NCI-H1417 treated with DMSO at 0.1 percent for 48 hours (cell line): ENCODE data around the gene ZNF106.

Experiments used
- DNase-seq: peaks from one replicate; lab custom pipeline; 2025; lab: John Stamatoyannopoulos, UW

The ZNF106 gene

GRCh38 chr15:42474827-42475226, 16.1 kb downstream of the ZNF106 start:
- no peak for DNase-seq

- DNase-seq: no peak
Measured at GRCh38 chr15:42471002-42471401, 19.9 kb downstream of the ZNF106 start.

DNA sequence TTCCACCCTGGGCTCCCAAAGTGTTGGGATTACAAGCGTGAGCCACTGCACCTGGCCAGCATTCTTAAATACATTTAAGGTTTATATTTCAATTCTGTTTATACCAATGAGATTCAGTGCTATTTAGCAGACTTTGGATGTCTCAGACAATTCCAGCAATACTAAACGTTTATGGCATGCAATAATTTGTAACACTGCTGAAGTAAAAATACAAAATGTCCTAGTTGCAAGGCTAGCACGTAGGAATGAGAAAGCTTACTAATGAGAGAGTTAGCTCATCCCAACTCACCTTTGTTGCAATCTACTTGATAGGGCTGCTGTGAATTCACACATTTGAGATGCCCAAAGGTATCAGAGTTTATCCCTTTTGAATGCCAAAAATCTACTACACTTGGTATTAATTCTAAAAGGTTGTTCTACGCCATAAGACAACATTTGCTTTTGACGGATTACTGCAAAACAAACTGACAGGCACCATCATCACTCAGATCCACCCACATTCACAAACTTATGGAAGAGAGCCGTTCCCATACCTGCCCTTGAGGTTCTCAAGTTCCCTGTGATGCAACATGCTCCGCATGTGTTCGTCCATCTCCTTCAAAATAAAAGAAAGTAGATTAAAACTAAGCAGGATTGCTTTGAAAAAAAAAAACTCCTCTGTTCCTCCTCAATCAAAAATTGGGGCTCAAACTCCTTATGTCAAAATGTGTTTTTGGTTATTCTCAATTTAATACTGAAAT, 25.3 kb downstream of the ZNF106 start:
- DNase-seq: no peak

DNA sequence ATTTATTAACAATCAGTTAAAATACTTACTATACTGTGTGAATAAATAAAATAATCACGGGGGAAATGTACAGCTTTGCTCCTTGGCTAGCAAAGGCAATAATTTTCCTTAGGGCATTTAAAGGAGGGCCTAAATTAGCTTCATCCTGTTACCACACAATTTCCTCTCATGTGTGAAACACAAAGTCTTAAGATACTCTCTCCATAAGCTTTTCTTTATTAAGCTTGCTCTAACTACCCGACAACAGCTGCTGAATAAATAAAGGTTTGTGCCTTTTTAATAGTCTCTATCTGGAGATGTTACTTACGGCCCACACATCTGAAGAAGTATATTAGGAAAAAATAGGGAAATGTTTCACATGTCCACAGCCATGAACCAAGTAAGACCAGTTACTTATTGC, 29.7 kb downstream of the ZNF106 start:
- no peak for DNase-seq

DNA sequence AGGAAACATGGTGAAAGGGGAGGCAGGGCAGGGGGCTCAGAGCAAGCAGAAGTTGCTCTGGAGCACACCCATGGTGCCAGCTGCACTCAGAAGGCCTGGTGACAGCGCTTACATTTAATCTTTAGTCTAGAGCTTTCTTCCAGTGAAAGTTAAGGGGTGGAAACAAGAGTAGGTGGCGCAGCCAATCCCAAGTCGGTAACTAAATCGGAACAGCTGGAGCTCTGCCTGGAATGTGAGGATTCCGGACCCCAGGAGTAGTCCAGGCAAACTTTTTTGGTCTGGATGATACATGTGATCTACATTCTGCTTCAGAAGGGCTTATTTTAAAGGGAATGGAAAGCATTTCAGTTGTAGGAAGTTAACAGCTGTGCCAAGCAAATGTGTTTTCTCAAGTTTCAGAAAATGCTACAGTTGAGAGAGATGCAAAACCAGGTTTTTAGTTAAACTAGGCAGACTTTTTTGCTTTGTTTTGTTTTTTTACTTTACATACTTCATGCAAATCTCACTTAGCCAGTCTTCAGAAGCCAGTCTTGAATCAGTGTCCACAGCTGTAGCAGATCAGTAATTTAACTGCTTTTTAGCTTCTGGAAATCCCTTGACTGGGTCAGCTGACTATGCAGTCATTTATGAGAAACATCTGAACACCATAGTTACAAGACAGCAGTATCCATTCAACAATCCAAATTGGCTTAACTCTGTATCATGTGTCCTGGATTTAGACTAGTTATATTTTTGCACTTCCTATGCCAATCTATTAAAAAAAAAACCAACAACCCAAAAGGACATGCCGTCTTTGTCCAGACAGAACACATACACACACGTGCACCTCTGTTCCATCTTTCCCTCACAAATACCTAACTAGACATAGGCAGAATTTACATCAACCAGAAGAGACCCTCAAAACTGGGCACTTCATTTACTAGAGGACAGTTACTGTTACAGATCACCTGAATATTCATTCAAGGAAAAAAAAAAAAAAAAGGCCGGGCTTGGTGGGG, 33.2 kb downstream of the ZNF106 start:
- no peak for DNase-seq

- no peak for DNase-seq
Measured at GRCh38 chr15:42456971-42457370, 34.0 kb downstream of the ZNF106 start.

DNA sequence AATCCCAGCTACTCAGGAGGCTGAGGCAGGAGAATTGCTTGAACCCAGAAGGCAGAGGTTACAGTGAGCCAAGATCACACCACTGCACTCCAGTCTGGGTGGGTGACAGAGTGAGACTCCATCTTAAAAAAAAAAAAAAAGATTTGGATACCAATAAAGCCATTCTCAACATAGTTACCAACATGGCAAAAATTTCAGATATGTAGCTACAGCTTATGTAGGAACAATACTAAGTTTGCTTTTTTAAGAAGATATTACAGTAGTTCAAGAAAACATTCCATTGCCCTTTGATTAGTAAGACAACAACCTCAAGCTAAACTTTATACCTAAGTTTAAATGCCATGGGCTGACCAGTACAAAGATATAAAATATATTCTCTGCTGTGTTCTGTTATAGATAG, 34.4 kb downstream of the ZNF106 start:
- no peak for DNase-seq

- DNase-seq: no peak
Measured at GRCh38 chr15:42453826-42454225, 37.1 kb downstream of the ZNF106 start.

DNA sequence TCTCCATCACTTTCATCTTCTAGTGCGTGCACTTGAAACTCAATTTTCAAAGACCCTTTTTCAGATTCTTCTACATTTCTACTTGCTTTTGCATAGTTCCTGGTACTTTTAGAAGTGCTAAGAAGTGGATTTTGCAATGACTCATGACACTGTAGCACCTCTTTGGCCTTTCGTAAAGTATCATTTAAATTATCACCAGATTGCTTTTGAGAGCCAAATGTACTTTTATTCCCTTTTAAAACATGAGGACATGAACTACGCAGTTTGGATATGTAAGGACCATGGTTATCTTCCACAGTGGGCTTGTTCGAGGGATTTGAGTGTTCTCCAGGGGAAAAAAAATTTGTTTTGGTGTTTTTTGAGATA, 40.5 kb downstream of the ZNF106 start:
- DNase-seq: no peak

DNA sequence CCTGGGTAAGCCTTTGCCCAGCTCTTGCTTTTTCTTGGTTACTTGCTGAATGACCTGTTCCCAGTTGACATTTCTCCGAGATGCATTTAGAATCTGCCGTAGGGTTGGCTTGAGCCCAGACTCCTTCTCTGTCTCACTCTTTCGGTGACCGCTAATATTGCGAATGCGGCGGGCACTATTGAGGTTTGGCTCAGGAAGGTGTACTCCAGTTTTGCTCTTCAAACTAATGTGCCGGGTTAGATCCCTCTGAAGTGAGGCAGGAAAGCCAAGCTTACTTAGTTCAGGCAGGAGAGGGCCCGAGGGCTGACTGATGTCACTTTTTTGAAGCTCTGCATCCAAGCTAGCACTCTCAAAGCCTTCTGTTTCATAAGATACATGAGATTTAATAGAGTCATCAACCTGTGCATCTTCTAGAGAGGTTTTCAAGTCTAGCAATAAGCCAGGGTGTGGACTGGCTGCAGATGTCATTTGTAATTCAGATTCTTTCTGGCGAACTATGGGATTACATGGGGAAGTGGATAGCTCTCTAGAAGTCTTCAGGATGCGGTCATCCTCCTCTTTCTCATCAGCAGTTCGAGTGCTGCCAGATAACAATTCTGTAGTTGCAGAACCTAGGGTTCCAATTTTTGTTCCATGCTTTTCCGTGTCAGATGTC, 41.0 kb downstream of the ZNF106 start:
- no peak for DNase-seq

- DNase-seq: no peak
Measured at GRCh38 chr15:42448281-42448680, 42.7 kb downstream of the ZNF106 start.

- DNase-seq: no peak
Measured at GRCh38 chr15:42447599-42447998, 43.3 kb downstream of the ZNF106 start.

- DNase-seq: no peak
Measured at GRCh38 chr15:42445551-42445950, 45.4 kb downstream of the ZNF106 start.

DNA sequence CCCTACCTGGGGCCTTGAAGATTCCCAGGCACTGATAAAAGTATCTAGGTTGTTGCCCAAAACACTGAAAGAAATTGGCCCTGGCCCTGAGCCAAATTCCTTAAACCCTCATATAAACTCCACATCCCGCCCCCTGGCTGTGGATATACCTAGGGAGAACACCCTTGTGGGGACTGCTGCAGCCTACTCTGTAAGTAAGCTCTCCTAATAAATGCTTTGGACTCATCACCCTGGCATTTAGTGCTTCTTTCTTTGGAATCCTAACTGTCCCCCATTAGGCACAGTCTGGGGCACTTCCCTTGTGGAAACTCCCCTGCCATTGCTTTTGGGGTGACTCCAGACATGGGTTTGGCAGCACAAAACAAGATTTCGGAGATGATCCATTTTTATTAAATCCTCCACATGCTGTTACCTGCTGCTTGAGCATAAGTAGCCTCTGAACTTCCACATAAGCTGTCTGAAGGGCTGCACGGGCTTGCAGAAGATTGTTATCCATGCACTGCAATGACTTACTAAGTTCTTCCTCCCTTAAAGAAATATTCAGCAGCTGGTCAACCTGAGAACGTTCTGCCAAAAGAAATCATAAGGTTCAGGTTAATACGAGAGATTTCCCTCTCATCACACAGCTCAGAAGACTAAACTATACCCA, 46.4 kb downstream of the ZNF106 start:
- DNase-seq: no peak

DNA sequence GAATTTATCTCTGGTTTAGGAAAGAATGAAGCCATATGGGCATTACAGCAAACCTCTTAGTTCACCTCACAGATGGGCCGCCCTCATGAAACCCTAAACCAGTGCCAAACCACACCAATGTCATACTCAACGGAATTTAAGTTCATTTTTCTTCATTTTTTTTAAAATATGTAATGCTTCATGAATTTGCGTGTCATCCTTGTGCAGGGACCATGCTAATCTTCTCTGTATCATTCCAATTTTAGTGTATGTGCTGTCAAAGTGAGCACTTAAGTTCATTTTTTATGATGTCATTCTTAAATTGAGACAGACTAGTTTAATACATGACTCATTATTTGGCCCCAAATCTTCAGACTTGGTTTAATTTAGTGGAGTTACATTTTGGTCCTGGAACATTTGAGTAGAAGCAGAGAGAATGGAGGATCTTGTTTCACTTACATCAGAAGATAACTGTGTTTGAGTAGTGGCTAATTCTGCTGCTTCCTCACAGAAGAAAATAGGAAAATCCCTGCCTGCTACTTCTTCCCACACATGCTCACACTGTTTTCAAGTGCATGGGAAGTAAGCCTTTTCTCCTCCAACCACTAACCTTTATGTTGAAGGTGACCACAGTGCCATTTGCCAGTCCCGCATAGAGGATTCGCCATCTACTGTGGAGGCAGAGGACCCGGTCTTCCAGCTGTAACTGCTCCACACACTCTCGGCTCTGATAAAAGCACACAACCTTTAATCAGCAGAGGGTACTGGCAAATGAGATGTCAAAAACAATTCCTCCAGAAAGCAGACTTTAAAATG, 63.3 kb downstream of the ZNF106 start:
- no peak for DNase-seq

DNA sequence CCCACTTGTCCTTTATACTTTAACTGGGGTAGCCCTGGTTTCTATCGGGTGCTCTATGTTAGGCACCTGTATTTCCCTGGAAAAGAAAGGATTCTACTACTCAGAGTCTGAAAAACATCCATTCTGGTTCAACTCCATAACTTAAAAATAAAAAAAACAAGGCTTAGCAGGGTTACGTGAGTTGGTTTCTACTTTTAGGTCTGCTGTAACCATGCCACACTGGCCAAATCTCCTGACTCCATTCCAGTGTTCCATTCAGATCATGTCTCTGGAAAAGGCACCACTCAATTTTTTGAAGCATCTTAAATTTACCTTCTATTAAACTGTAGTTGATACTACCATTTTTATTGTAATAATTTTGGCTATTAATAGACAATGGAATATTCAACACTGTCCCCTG, 69.6 kb downstream of the ZNF106 start:
- DNase-seq: no peak

GRCh38 chr15:42419369-42419768, 71.6 kb downstream of the ZNF106 start:
- DNase-seq: no peak

- DNase-seq: no peak
Measured at GRCh38 chr15:42413920-42414319, 77.0 kb downstream of the ZNF106 start.

DNA sequence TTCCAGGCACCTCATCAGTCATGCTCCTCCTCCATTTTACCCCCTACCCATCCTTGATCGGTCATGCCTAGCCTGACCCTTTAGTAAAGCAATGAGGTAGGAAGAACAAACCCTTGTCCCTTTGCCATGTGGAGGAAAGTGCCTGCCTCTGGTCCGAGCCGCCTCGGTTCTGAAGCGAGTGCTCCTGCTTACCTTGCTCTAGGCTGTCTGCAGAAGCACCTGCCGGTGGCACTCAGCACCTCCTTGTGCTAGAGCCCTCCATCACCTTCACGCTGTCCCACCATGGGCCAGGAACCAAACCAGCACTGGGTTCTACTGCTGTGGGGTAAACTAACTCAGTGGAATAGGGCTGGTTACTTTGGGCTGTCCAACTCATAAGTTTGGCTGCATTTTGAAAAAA, 79.1 kb downstream of the ZNF106 start:
- no peak for DNase-seq

GRCh38 chr15:42409011-42409410, 81.9 kb downstream of the ZNF106 start:
- DNase-seq: no peak

- DNase-seq: no peak
Measured at GRCh38 chr15:42408178-42408577, 82.8 kb downstream of the ZNF106 start.
